ENCODE measurements around the gene MRPL38.

The MRPL38 gene

DNA sequence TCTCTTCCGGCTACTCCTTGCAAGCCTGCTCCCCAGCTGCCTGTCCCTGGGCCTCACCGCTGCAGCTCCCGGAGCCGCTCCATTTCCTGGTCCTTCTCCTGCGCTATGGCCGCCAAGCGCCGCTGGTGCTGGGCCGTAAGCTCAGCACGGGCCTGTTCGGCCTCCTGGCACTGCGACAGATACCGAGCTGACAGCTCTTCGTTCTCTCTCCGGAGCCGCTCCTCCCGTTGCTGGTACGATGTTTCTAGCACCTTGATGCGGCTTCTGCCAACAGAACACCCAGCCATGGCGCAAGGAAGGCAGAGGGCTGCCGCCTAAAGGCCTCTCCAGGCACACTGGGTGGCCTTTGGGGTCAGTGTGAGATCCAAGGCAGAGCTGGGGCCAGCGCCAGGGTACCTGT is 14.9 kb upstream of the MRPL38 start:
- peaks cover 4% of the 10 kb centered on the region; the same call in 1 of the 2 replicates for H3K36me3 ChIP-seq (ENCODE audit: control insufficient read depth, insufficient read depth, low read length)
- H3K27ac ChIP-seq (ENCODE audit: low read length), result no peak overlapping the region
- H3K27me3 ChIP-seq (ENCODE audit: control insufficient read depth, insufficient read depth, low read length), result no peaks in the 10 kb centered on the region
- no CpG with 5 or more reads among the region's 22 CpGs for WGBS (ENCODE audit: insufficient coverage, insufficient read length)
- no peaks in the 10 kb centered on the region for H3K4me1 ChIP-seq (ENCODE audit: control insufficient read depth, insufficient read depth, low read length)
- no peak overlapping the region for H3K4me3 ChIP-seq (ENCODE audit: low read length)
- H3K9me3 ChIP-seq (ENCODE audit: control insufficient read depth, insufficient read depth, low read length), result no peaks in the 10 kb centered on the region
- DNase-seq (ENCODE audit: low read depth, low spot score), result no peak

DNA sequence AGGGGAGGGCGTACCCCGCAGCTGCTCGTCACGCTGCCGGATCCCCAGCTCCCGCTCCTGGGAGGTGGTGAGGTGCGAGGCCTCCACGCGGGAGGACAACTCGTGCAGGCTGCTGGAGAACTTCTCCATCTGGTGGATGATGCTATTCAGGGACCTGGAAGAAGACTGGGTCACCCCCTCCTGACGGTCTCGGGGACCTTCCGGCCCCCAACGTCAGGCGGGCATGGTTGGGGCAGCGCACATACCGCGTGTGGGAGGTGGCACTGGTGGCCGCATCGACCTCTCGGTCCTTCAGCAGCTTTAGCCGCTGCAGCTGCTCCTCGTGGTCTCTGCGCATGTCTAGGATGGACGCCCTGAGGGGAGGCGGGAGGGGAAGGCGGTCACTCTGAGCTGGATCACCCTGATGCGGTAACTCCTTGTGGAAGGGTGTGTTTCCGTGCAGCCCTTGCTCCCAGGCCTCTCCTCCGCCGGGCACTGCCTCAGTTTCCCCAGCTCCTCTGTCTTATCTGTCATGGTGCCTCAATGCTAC is 13.3 kb upstream of the MRPL38 start:
- DNase-seq (ENCODE audit: low read depth, low spot score), result no peak
- no peak overlapping the region for H3K4me3 ChIP-seq (ENCODE audit: low read length)
- H3K9me3 ChIP-seq (ENCODE audit: control insufficient read depth, insufficient read depth, low read length), result no peaks in the 10 kb centered on the region
- H3K27me3 ChIP-seq (ENCODE audit: control insufficient read depth, insufficient read depth, low read length), result no peaks in the 10 kb centered on the region
- no peak overlapping the region for H3K27ac ChIP-seq (ENCODE audit: low read length)
- H3K4me1 ChIP-seq (ENCODE audit: control insufficient read depth, insufficient read depth, low read length), result no peaks in the 10 kb centered on the region; the same call in 1 of the 2 replicates
- WGBS (ENCODE audit: insufficient coverage, insufficient read length), result no CpG with 5 or more reads among the region's 31 CpGs
- H3K36me3 ChIP-seq (ENCODE audit: control insufficient read depth, insufficient read depth, low read length), result peaks cover under 1% of the 10 kb centered on the region; the same call in 1 of the 2 replicates

DNA sequence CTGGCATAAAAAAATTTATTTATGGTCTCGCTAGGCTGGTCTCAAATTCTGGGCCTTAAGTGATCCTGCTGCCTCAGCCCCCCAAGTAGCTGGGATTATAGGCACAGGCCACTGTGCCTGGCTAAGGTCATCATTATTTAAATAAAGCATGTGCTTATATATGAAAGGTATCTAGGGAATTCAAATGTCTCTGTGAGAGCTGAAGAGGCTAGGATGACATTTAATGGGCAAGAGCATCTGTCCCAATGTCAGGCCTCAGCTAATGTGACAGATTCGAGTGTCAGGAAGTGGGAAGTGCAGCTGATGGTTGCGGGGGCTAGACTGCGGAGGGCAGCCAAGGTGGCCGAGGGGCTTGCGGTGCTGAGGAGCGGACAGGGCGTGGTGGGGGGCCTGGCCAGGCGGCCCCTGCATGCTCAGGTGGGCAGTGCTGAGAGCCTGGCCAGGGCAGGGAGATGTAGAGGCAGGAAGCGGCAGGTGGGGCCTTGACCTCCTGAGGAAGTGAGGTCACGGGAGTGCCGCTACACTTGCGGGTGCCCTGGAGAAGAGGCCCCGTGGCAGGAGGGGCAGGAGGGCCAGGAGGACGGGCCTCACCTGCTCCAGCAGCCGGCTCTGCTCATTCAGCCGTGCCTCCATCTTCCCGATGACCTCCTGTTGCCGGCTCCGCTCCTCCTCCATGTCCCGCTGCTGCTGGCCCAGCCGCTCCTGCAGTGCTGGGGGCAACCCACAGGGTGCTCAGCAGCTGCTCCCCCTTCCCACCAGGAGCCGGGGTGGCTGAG is 12.6 kb upstream of the MRPL38 start:
- Histone ChIP-seq H3K27ac (ENCODE audit: low read length) (no peak overlapping the region), H3K4me1 (ENCODE audit: control insufficient read depth, insufficient read depth, low read length) (no peaks in the 10 kb centered on the region; the same call in 1 of the 2 replicates), H3K27me3 (ENCODE audit: control insufficient read depth, insufficient read depth, low read length) (no peaks in the 10 kb centered on the region), H3K9me3 (ENCODE audit: control insufficient read depth, insufficient read depth, low read length) (no peaks in the 10 kb centered on the region), H3K4me3 (ENCODE audit: low read length) (no peak overlapping the region), H3K36me3 (ENCODE audit: control insufficient read depth, insufficient read depth, low read length) (no peaks in the 10 kb centered on the region)
- WGBS (ENCODE audit: insufficient coverage, insufficient read length), result no CpG with 5 or more reads among the region's 23 CpGs
- no peak for DNase-seq (ENCODE audit: low read depth, low spot score)

DNA sequence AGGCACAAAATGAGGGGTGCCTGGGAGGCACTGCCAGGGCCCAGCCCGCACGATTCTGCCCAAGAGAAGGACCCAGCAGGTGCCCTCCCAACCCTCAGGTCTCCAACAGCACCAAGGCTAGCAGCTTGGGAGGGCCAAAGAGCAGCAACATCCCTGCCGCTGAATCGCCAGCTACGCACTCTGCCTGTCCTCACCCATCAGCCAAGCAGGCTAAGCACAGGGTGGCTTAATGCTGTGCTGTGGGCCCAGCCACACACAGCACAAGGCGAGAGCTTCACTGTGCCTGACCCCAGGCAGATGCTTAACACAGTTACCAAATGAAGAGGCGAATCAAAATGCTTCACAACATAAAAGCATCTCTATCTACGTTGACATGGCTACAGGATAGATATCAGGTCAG is 10.6 kb upstream of the MRPL38 start:
- no peaks in the 10 kb centered on the region for H3K36me3 ChIP-seq (ENCODE audit: control insufficient read depth, insufficient read depth, low read length)
- H3K27me3 ChIP-seq (ENCODE audit: control insufficient read depth, insufficient read depth, low read length), result no peaks in the 10 kb centered on the region
- H3K9me3 ChIP-seq (ENCODE audit: control insufficient read depth, insufficient read depth, low read length), result no peaks in the 10 kb centered on the region
- no peak overlapping the region for H3K4me3 ChIP-seq (ENCODE audit: low read length)
- DNase-seq (ENCODE audit: low read depth, low spot score), result no peak
- WGBS (ENCODE audit: insufficient coverage, insufficient read length), result no CpG with 5 or more reads among the region's 8 CpGs
- H3K27ac ChIP-seq (ENCODE audit: low read length), result no peak overlapping the region
- H3K4me1 ChIP-seq (ENCODE audit: control insufficient read depth, insufficient read depth, low read length), result no peaks in the 10 kb centered on the region; the same call in 1 of the 2 replicates

DNA sequence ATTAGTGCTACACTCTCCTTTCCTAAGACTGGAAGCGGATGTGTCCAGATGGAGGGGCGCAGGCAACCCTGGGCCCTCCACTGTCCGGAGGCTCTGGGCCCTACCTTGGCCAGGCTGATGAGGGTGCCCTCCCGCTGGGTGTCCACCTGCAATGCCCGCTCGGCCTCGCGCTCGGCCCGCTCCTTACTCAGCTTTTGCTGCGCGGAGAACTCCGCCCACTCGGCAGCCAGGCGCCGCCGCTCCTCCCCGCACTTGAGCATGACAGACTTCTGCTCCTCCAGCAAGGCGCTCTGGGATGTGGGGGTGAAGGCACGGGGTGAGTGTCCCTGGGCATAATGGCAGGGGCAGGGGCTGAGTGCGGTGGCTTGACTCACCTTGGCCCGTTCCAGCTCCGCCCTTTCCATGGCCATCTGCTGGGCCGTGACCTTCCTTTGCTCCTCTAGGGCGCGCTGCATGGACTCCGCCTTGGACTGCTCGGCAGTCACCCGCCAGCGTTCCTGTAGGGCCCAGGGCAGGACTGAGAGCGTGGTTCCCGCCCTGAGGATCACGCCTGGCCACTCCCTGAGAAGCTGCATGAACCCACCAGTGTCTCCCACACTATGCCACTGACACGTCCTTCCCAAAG is 10.1 kb upstream of the MRPL38 start:
- Histone ChIP-seq H3K4me3 (ENCODE audit: low read length) (no peak overlapping the region), H3K4me1 (ENCODE audit: control insufficient read depth, insufficient read depth, low read length) (no peaks in the 10 kb centered on the region; the same call in 1 of the 2 replicates), H3K36me3 (ENCODE audit: control insufficient read depth, insufficient read depth, low read length) (no peaks in the 10 kb centered on the region), H3K27ac (ENCODE audit: low read length) (no peak overlapping the region), H3K9me3 (ENCODE audit: control insufficient read depth, insufficient read depth, low read length) (no peaks in the 10 kb centered on the region), H3K27me3 (ENCODE audit: control insufficient read depth, insufficient read depth, low read length) (no peaks in the 10 kb centered on the region)
- no CpG with 5 or more reads among the region's 34 CpGs for WGBS (ENCODE audit: insufficient coverage, insufficient read length)
- no peak for DNase-seq (ENCODE audit: low read depth, low spot score)

DNA sequence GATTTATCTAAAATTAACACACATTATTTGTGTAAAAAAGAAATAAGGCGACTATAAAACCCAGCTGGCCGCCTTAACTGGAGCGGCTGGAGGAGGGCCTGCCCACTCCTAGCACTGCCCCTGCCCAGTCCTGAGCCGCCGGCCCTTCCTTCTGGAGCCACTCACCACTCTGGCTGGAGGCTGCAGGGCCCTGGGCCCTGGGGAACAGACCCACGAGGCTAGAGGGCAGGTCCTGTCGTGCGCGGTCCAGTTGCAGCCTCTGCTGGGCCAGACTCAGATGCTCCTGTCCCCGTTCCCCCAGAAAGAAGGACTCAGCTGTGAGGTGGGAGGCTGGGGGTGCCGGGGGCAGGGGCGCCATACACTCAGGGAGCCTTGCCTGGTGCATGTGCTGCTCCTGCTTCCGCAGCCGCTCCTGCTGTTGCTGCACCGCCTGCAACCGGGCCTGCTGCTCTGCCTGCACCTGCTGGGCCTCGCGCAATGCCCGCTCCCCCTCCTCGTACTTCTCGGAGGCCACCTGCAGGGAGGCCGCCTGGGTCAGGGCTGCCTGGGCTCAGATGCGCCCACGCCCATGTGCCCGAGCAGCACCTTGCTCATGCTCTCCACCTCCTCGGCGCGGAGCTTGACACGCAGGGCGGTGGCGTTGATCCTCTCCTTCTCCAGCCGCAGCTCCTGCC is 9.0 kb upstream of the MRPL38 start:
- no peaks in the 10 kb centered on the region for H3K27me3 ChIP-seq (ENCODE audit: control insufficient read depth, insufficient read depth, low read length)
- H3K4me1 ChIP-seq (ENCODE audit: control insufficient read depth, insufficient read depth, low read length), result no peaks in the 10 kb centered on the region; the same call in 1 of the 2 replicates
- H3K9me3 ChIP-seq (ENCODE audit: control insufficient read depth, insufficient read depth, low read length), result no peaks in the 10 kb centered on the region
- no CpG with 5 or more reads among the region's 32 CpGs for WGBS (ENCODE audit: insufficient coverage, insufficient read length)
- no peak for DNase-seq (ENCODE audit: low read depth, low spot score)
- no peak overlapping the region for H3K27ac ChIP-seq (ENCODE audit: low read length)
- no peak overlapping the region for H3K4me3 ChIP-seq (ENCODE audit: low read length)
- no peaks in the 10 kb centered on the region; the same call in 1 of the 2 replicates for H3K36me3 ChIP-seq (ENCODE audit: control insufficient read depth, insufficient read depth, low read length)

DNA sequence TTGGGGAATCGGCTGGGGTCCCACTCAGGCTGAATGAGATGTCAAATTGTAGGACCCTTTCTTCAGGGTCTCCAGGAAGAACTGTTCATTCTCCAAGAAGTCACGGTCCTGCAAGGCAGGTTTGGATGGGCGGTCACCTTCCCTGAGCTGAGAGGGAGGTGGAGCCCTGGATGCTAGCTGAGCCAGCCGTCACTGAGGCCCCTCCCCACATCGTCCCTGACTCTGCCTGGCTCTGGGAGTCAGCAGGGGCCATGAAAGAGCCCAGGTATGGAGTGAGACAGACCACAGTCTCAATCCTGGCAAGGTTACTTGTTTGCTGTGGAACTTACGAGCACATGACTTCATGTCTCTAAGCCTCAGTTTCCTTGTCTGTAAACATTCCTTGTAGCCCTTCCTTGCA is 6.0 kb upstream of the MRPL38 start:
- H3K4me3 ChIP-seq (ENCODE audit: low read length), result no peak overlapping the region
- WGBS (ENCODE audit: insufficient coverage, insufficient read length), result no CpG with 5 or more reads among the region's 6 CpGs
- H3K27ac ChIP-seq (ENCODE audit: low read length), result no peak overlapping the region

DNA sequence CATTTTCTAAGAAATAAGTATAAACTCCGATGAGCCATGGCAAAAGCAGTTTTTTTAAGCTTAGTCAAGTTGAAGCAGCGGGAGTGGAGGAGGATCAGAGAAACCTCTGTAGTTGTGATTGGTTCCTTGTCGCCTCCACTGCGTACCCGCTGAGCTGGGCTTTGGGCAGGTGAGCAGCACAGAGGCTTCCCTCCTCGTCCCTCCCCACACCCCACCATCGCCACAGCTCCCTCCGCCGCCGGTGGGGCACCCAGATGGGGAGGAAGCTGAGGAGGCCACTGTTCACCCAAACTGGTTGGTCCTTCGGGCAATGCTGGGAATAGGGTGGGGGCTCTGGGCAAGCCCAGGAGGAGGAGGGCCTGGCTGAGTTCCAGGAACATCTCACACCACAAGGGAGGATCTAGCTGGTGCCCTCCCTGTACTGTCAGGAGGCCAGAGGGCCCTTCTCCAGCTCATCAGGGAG is 5.2 kb upstream of the MRPL38 start:
- H3K27ac ChIP-seq (ENCODE audit: low read length), result no peak overlapping the region
- WGBS (ENCODE audit: insufficient coverage, insufficient read length), result no CpG with 5 or more reads among the region's 11 CpGs
- no peaks in the 10 kb centered on the region; the same call in 1 of the 2 replicates for H3K4me1 ChIP-seq (ENCODE audit: control insufficient read depth, insufficient read depth, low read length)
- no peaks in the 10 kb centered on the region for H3K27me3 ChIP-seq (ENCODE audit: control insufficient read depth, insufficient read depth, low read length)
- no peak overlapping the region for H3K4me3 ChIP-seq (ENCODE audit: low read length)
- DNase-seq (ENCODE audit: low read depth, low spot score), result no peak
- H3K36me3 ChIP-seq (ENCODE audit: control insufficient read depth, insufficient read depth, low read length), result no peaks in the 10 kb centered on the region; the same call in 1 of the 2 replicates
- no peaks in the 10 kb centered on the region for H3K9me3 ChIP-seq (ENCODE audit: control insufficient read depth, insufficient read depth, low read length)

More for the DNA sequence above, 6.0 kb upstream of the MRPL38 start:
- Histone ChIP-seq H3K9me3 (ENCODE audit: control insufficient read depth, insufficient read depth, low read length) (no peaks in the 10 kb centered on the region), H3K27me3 (ENCODE audit: control insufficient read depth, insufficient read depth, low read length) (no peaks in the 10 kb centered on the region), H3K36me3 (ENCODE audit: control insufficient read depth, insufficient read depth, low read length) (no peaks in the 10 kb centered on the region; the same call in 1 of the 2 replicates), H3K4me1 (ENCODE audit: control insufficient read depth, insufficient read depth, low read length) (no peaks in the 10 kb centered on the region; the same call in 1 of the 2 replicates)
- no peak for DNase-seq (ENCODE audit: low read depth, low spot score)

DNA sequence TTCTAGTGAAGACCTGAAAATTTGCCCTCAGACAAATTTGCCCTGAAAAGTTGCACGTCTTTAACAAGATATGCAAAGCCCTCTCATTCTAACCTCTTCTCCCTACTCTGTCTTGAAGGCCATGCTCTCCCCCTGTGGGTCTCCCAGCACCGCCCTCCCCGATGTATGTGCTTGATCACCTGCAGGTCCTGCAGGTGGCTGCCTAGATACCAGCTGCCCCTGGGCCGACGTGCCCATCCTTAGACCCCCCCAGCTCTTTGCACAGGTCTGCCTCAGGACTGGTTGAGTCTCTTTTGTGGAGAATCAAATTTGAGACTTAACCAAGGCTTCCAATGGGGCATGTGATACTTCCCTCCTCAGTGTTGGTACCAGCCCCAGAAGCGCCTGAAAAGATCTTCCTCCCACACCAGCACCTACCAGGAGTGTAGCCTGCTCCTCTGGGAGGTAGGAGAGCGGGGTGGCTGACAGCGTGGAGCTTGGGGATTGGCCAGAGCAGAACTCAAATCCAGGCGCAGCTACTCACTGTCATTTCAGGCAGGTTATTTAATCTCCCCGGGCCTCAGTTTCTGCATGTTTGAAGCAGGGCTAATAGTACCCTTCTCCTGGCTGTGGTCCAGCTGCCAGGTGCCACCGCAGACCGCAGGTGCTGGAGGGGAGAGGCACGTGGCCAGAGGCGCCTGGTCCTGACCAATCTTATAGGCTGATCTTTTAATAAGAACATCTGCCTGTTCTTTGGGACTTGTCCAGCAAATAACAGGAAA is 4.5 kb upstream of the MRPL38 start:
- H3K4me3 ChIP-seq (ENCODE audit: low read length), result no peak overlapping the region
- H3K9me3 ChIP-seq (ENCODE audit: control insufficient read depth, insufficient read depth, low read length), result no peaks in the 10 kb centered on the region
- no CpG with 5 or more reads among the region's 14 CpGs for WGBS (ENCODE audit: insufficient coverage, insufficient read length)
- no peaks in the 10 kb centered on the region; the same call in 1 of the 2 replicates for H3K36me3 ChIP-seq (ENCODE audit: control insufficient read depth, insufficient read depth, low read length)
- no peak for DNase-seq (ENCODE audit: low read depth, low spot score)
- no peaks in the 10 kb centered on the region; the same call in 1 of the 2 replicates for H3K4me1 ChIP-seq (ENCODE audit: control insufficient read depth, insufficient read depth, low read length)
- no peaks in the 10 kb centered on the region for H3K27me3 ChIP-seq (ENCODE audit: control insufficient read depth, insufficient read depth, low read length)
- no peak overlapping the region for H3K27ac ChIP-seq (ENCODE audit: low read length)
